PC-9 (cell line): ENCODE data around the gene SIGLEC15.

Source experiments
- EZH2 ChIP-seq: fragments of 200-600 bp; sonication (generic); IDR thresholded peaks from 2 replicates; pipeline ENCODE4 v1.8.0; 2017; ENCODE audit warnings: antibody characterized with exemption, low read depth
- TF ChIP-seq, protein P1 (sequence below): fragments of 200-600 bp; sonication (generic); conservative IDR thresholded peaks from 2 replicates; pipeline ENCODE4 v1.6.1; 2017; ENCODE audit warnings: mixed run types, antibody characterized with exemption, mild to moderate bottlenecking, moderate library complexity

DNA sequence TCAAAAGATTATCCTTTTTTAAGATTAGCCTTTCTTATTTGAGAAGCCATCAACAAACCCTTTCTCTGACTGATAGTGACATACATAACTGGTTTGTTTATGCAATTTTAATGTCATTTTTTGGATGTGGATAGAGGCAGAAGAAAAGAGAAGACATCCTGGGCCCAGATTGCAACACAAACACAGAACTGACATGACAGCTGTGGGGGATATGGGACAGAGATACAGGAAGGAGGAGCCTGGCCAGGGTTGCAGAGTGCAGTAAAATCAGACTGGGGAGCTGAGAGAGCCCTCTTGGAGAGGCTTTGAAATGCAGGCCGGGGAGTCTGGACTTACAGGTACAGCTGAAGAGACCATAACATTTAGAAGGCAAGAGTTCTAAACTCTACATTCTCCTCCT, 65.1 kb downstream of the SIGLEC15 start:
- TF ChIP-seq, protein P1, sequence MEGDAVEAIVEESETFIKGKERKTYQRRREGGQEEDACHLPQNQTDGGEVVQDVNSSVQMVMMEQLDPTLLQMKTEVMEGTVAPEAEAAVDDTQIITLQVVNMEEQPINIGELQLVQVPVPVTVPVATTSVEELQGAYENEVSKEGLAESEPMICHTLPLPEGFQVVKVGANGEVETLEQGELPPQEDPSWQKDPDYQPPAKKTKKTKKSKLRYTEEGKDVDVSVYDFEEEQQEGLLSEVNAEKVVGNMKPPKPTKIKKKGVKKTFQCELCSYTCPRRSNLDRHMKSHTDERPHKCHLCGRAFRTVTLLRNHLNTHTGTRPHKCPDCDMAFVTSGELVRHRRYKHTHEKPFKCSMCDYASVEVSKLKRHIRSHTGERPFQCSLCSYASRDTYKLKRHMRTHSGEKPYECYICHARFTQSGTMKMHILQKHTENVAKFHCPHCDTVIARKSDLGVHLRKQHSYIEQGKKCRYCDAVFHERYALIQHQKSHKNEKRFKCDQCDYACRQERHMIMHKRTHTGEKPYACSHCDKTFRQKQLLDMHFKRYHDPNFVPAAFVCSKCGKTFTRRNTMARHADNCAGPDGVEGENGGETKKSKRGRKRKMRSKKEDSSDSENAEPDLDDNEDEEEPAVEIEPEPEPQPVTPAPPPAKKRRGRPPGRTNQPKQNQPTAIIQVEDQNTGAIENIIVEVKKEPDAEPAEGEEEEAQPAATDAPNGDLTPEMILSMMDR, result no peak
- no peak for TF ChIP-seq EZH2
